Measurements from ENCODE around the gene AP2A2. TPM values are rescaled to one million over a fixed set of nuclear protein-coding genes. Genes with fewer than 3 reads are reported as not detected.

The AP2A2 gene
- total RNA-seq, 1 donor from 2014 or later = 92.0 TPM

GRCh38 chr11:1011320-1011698 is 85.6 kb downstream of the AP2A2 start:
- no peak for TF ChIP-seq CTCF (IDR thresholded peaks at IDR 0.05)
- Histone ChIP-seq H3K27me3 (no peaks in the 10 kb centered on the region), H3K4me3 (no peak overlapping the region), H3K9me3 (no peaks in the 10 kb centered on the region), H3K4me1 (no peaks in the 10 kb centered on the region), H3K36me3 (peaks cover 64% of the 10 kb centered on the region), H3K27ac (no peak overlapping the region)
- ATAC-seq (no peak), DNase-seq (no peak)
- intact Hi-C loops (cut with DNase I) = no loop called here

DNA sequence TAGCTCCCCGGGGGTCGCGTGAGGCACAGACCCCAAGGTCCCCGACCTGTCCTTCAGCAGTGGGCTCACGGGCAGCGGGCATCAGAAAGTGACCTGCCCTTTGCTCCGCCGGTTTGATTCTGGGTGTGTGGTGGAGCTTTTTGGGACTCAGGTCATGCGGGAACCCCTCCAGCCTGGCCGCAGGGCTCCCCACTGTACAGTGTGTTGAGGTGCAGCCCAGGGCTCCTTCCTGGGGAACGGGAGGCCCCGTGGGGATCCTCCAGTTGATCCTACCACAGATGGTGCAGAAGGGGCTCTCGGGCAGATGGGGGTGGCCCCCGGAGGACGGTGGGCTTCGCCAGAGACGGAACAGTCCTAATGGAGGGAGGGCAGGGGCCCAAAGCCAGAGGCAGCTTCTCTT is 86.6 kb downstream of the AP2A2 start:
- no peak overlapping the region for H3K4me3 ChIP-seq
- peaks cover 54% of the 10 kb centered on the region for H3K36me3 ChIP-seq
- no peak overlapping the region for H3K27ac ChIP-seq
- intact Hi-C loops (cut with DNase I) = no loop called here
- ATAC-seq (no peak), DNase-seq (no peak)
- no peaks in the 10 kb centered on the region for H3K27me3 ChIP-seq
- TF ChIP-seq CTCF (IDR thresholded peaks at IDR 0.05) = no peak
- no peaks in the 10 kb centered on the region for H3K9me3 ChIP-seq
- H3K4me1 ChIP-seq = no peaks in the 10 kb centered on the region

GRCh38 chr11:1012740-1013630 is 87.3 kb downstream of the AP2A2 start:
- Histone ChIP-seq H3K36me3 (peaks cover 47% of the 10 kb centered on the region), H3K27ac (no peak overlapping the region), H3K9me3 (no peaks in the 10 kb centered on the region), H3K4me3 (no peak overlapping the region), H3K27me3 (no peaks in the 10 kb centered on the region), H3K4me1 (no peaks in the 10 kb centered on the region)
- no peak for ATAC-seq
- no peak for DNase-seq
- no peak for TF ChIP-seq CTCF (IDR thresholded peaks at IDR 0.05)
- intact Hi-C loops (cut with DNase I) = no loop called here

DNA sequence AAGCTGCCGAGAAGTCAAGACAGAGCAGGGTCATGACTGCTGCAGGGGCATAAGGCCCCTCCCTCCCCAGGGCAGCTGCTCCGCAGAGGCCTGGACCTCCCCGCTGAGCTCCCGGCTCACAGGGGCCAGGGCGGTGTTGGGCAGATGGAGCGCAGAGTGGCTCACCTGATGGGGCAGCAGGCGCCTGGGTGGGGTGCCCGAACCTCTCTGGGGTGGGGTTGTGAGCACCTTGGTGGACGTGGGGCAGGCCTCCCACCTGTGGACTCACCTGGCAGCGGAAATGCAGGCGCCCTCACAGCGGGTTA is 87.9 kb downstream of the AP2A2 start:
- TF ChIP-seq CTCF (IDR thresholded peaks at IDR 0.05) = no peak
- DNase-seq (no peak), ATAC-seq (no peak)
- intact Hi-C loops (cut with DNase I) = no loop called here
- H3K4me3 ChIP-seq = no peak overlapping the region
- no peaks in the 10 kb centered on the region for H3K27me3 ChIP-seq
- peaks cover 43% of the 10 kb centered on the region for H3K36me3 ChIP-seq
- no peaks in the 10 kb centered on the region for H3K4me1 ChIP-seq
- no peaks in the 10 kb centered on the region for H3K9me3 ChIP-seq
- H3K27ac ChIP-seq = no peak overlapping the region

DNA sequence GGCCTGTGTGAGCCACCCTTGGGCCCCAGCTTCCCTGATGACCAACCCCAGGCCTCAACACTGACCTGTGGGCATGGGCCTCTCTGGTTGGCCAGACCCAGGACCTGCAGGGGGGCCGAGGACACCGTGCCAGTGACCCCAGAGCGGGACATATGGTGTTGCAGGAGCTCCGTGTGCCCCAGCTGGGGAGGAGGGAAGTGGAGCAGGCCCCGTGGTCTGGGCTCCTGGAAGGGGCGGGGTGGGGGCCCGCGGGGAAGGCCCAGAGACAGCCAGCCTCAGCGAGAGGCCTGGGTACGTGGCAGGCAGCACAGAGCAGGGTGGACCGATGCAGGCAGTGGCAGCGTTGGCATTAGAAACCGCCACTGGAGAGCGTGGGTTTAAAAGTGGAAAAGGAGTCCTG is 88.6 kb downstream of the AP2A2 start:
- H3K9me3 ChIP-seq = no peaks in the 10 kb centered on the region
- no peaks in the 10 kb centered on the region for H3K27me3 ChIP-seq
- H3K4me1 ChIP-seq = no peaks in the 10 kb centered on the region
- ATAC-seq (no peak), DNase-seq (no peak)
- intact Hi-C loops (cut with DNase I) = no loop called here
- no peak for TF ChIP-seq CTCF (IDR thresholded peaks at IDR 0.05)
- H3K4me3 ChIP-seq = no peak overlapping the region
- H3K36me3 ChIP-seq = peaks cover 37% of the 10 kb centered on the region
- no peak overlapping the region for H3K27ac ChIP-seq

DNA sequence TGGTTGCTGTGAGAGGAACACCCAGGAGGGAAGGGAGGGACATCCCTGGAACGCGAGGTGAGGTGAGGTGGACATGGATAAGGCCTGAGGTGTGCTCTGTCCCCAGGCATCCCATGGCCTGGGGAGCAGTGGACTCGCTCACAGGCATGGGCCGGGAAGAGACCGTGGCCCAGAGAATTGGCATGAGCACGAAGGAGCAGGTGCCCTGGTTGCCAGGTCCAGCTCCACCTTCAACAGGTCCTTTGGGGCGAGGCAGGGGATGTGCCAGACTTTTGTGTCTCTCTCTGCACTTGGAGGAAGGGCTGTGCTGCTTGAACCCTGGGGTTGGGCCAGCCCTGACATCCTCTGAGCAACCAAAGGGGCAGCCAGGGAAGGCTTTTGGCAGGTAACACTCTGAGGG is 89.4 kb downstream of the AP2A2 start:
- Histone ChIP-seq H3K27me3 (no peaks in the 10 kb centered on the region), H3K9me3 (no peaks in the 10 kb centered on the region), H3K36me3 (peaks cover 29% of the 10 kb centered on the region), H3K4me1 (no peaks in the 10 kb centered on the region), H3K4me3 (no peak overlapping the region), H3K27ac (no peak overlapping the region)
- DNase-seq (no peak), ATAC-seq (no peak)
- TF ChIP-seq CTCF (IDR thresholded peaks at IDR 0.05) = no peak
- intact Hi-C loops (cut with DNase I) = no loop called here
